WTC11 (cell line): Measurements from ENCODE around the gene TRIOBP. TPM values are rescaled to one million over a fixed set of nuclear protein-coding genes. Genes with fewer than 3 reads are reported as not detected.
A peak's percentile ranks its signal among the peaks of the same experiment; 100 is the strongest.

Experiments used
- ATAC-seq: fragments of 200-7000 bp; cut with Tn5 transposase; 2 replicates; pipeline ENCODE4 v1.10.0; 2021; ENCODE audit warnings: mild to moderate bottlenecking, moderate library complexity
- CTCF ChIA-PET: fragments of 300-600 bp; sonication (Branson Sonifier 250); formaldehyde crosslinking; loops from one replicate; lab custom pipeline; 2021; ENCODE audit warnings: antibody characterized with exemption; lab: Charles Lee
- POLR2A ChIA-PET: fragments of 350-600 bp; sonication (Branson Sonifier 250); formaldehyde crosslinking; loops from one replicate; lab custom pipeline; 2021; ENCODE audit warnings: antibody characterized with exemption; lab: Charles Lee
- DNase-seq: peaks from one replicate; pipeline ENCODE4 v3.0.0; 2021; ENCODE audit warnings: low spot score
- H3K27ac Mint-ChIP-seq: 2 replicates; pipeline ENCODE4 v1.8.0; 2021; ENCODE audit warnings: mixed read lengths
- H3K27me3 Mint-ChIP-seq: 2 replicates; pipeline ENCODE4 v1.8.0; 2021; ENCODE audit warnings: low read depth, mild to moderate bottlenecking, moderate library complexity, mixed read lengths
- H3K36me3 Mint-ChIP-seq: 2 replicates; pipeline ENCODE4 v1.8.0; 2021; ENCODE audit warnings: mixed read lengths
- H3K4me1 Mint-ChIP-seq: 2 replicates; pipeline ENCODE4 v1.8.0; 2022; ENCODE audit warnings: mixed read lengths
- H3K4me3 Mint-ChIP-seq: 2 replicates; pipeline ENCODE4 v1.8.0; 2021; ENCODE audit warnings: mild to moderate bottlenecking, moderate library complexity, mixed read lengths
- H3K9me3 Mint-ChIP-seq: 2 replicates; pipeline ENCODE4 v1.8.0; 2021; ENCODE audit warnings: mixed read lengths
- ATF2 ChIP-seq: sonication (generic); formaldehyde crosslinking; IDR thresholded peaks from 2 replicates; pipeline ENCODE4 v1.8.1; 2022; ENCODE audit warnings: low read depth, missing genetic modification reagents, borderline replicate concordance
- ATF3 ChIP-seq: sonication (generic); formaldehyde crosslinking; conservative IDR thresholded peaks from 2 replicates; pipeline ENCODE4 v1.8.1; 2022; ENCODE audit warnings: mild to moderate bottlenecking, missing genetic modification reagents
- CREB1 ChIP-seq: sonication (generic); formaldehyde crosslinking; IDR thresholded peaks from 2 replicates; pipeline ENCODE4 v1.8.0; 2023; ENCODE audit warnings: mild to moderate bottlenecking, missing genetic modification reagents
- CTCF ChIP-seq: fragments of 200-600 bp; IDR thresholded peaks from 2 replicates; pipeline ENCODE4 v1.8.0; 2022; ENCODE audit warnings: antibody characterized with exemption
- E2F4 ChIP-seq: sonication (generic); formaldehyde crosslinking; IDR thresholded peaks from 2 replicates; pipeline ENCODE4 v1.8.1; 2022; ENCODE audit warnings: low read depth, mild to moderate bottlenecking, moderate library complexity, missing genetic modification reagents, borderline replicate concordance
- EMX1 ChIP-seq: fragments of 250-450 bp; sonication (Bioruptor Pico); IDR thresholded peaks from 2 replicates; pipeline ENCODE4 v1.8.0; 2021; ENCODE audit warnings: mild to moderate bottlenecking
- GABPB1 ChIP-seq: sonication (generic); formaldehyde crosslinking; IDR thresholded peaks from 2 replicates; pipeline ENCODE4 v1.8.1; 2023; ENCODE audit warnings: mild to moderate bottlenecking, missing genetic modification reagents
- IRF1 ChIP-seq: sonication (generic); formaldehyde crosslinking; IDR thresholded peaks from 2 replicates; pipeline ENCODE4 v1.8.0; 2023; ENCODE audit warnings: missing genetic modification reagents
- MLX ChIP-seq: sonication (generic); formaldehyde crosslinking; IDR thresholded peaks from 2 replicates; pipeline ENCODE4 v1.8.1; 2023; ENCODE audit warnings: mild to moderate bottlenecking, missing genetic modification reagents, moderate library complexity
- NR1H2 ChIP-seq: sonication (generic); formaldehyde crosslinking; IDR thresholded peaks from 2 replicates; pipeline ENCODE4 v1.9.0; 2021; ENCODE audit warnings: mild to moderate bottlenecking, moderate library complexity, missing genetic modification reagents
- NR2C2 ChIP-seq: sonication (generic); formaldehyde crosslinking; IDR thresholded peaks from 2 replicates; pipeline ENCODE4 v1.8.0; 2022; ENCODE audit warnings: mild to moderate bottlenecking, missing genetic modification reagents
- NR3C1 ChIP-seq: sonication (generic); formaldehyde crosslinking; conservative IDR thresholded peaks from 2 replicates; pipeline ENCODE4 v1.8.1; 2023; ENCODE audit warnings: low read depth, mild to moderate bottlenecking, missing genetic modification reagents
- OVOL2 ChIP-seq: fragments of 250-450 bp; sonication (Bioruptor Pico); IDR thresholded peaks from 2 replicates; pipeline ENCODE4 v1.9.0; 2021; ENCODE audit warnings: mild to moderate bottlenecking, borderline replicate concordance
- PRRX2 ChIP-seq: fragments of 250-450 bp; sonication (Bioruptor Pico); IDR thresholded peaks from 2 replicates; pipeline ENCODE4 v1.8.0; 2021; ENCODE audit warnings: mild to moderate bottlenecking
- STAT6 ChIP-seq: sonication (generic); formaldehyde crosslinking; conservative IDR thresholded peaks from 2 replicates; pipeline ENCODE4 v1.8.1; 2023; ENCODE audit warnings: mild to moderate bottlenecking, low read depth, missing genetic modification reagents, moderate library complexity
- TP53 ChIP-seq: sonication (generic); formaldehyde crosslinking; IDR thresholded peaks from 2 replicates; pipeline ENCODE4 v1.8.1; 2023; ENCODE audit warnings: mild to moderate bottlenecking, missing genetic modification reagents
- USF1 ChIP-seq: sonication (generic); formaldehyde crosslinking; IDR thresholded peaks from 2 replicates; pipeline ENCODE4 v1.8.0; 2022; ENCODE audit warnings: mild to moderate bottlenecking, missing genetic modification reagents
- ZBTB21 ChIP-seq: sonication (generic); formaldehyde crosslinking; IDR thresholded peaks from 2 replicates; pipeline ENCODE4 v1.8.1; 2023; ENCODE audit warnings: mild to moderate bottlenecking, missing genetic modification reagents, borderline replicate concordance
- ZNF121 ChIP-seq: sonication (generic); formaldehyde crosslinking; IDR thresholded peaks from 2 replicates; pipeline ENCODE4 v1.8.0; 2023; ENCODE audit warnings: missing genetic modification reagents
- ZSCAN18 ChIP-seq: fragments of 250-450 bp; sonication (Bioruptor Pico); IDR thresholded peaks from 2 replicates; pipeline ENCODE4 v2.1.2; 2022; ENCODE audit warnings: mild to moderate bottlenecking, moderate library complexity
- total RNA-seq: library from RNA; stranded (reverse); gene quantifications from 3 replicates; pipeline ENCODE4 v1.2.3, GENCODE V29; 2021

TRIOBP gene
- total RNA-seq, 1 experiment from 2014 or later: 54.0 TPM

- Mint-ChIP-seq H3K27ac (no peak overlapping the region), H3K4me1 (peaks cover 9% of the 10 kb centered on the region), H3K4me3 (no peak overlapping the region), H3K36me3 (no peaks in the 10 kb centered on the region; the same call in none of the 2 replicates), H3K9me3 (no peaks in the 10 kb centered on the region), H3K27me3 (peaks cover 77% of the 10 kb centered on the region)
- no peak for DNase-seq
- no peak for TF ChIP-seq CREB1 (CRISPR knock-in tag)
- no peak for TF ChIP-seq ATF2 (CRISPR knock-in tag)
- no peak for TF ChIP-seq OVOL2 (CRISPR knock-in tag)
- TF ChIP-seq GABPB1: 0 out of 2 replicates have a peak, but pooled peaks have one; percentile 21
- no peak for TF ChIP-seq STAT6 (CRISPR knock-in tag)
- TF ChIP-seq E2F4 (CRISPR knock-in tag): no peak
- TF ChIP-seq TP53: no peak
- ATAC-seq: no peak; the same call in 1 of the 2 replicates
- CTCF ChIA-PET: interaction anchor here (1.6 kb wide), 1 partner anchor 98 kb away, joined by 8 read pairs; no protein-coding TSS in a partner anchor
- POLR2A ChIA-PET: interaction anchor here (0.9 to 1.3 kb wide), 2 partner anchors 44 to 102 kb away, joined by 3 to 6 read pairs; partner anchors contain the start of genes SH3BP1 and TRIOBP
Observed at GRCh38 chr22:37741312-37741795, 44.5 kb downstream of the TRIOBP start.

- no peak overlapping the region for H3K4me3 Mint-ChIP-seq
- ChIA-PET CTCF (no interaction called here), POLR2A (no interaction called here)
- H3K27me3 Mint-ChIP-seq: peaks cover 66% of the 10 kb centered on the region
- DNase-seq: no peak
- H3K27ac Mint-ChIP-seq: no peak overlapping the region
- no peak for ATAC-seq
- peaks cover 11% of the 10 kb centered on the region for H3K4me1 Mint-ChIP-seq
- H3K9me3 Mint-ChIP-seq: no peaks in the 10 kb centered on the region
- H3K36me3 Mint-ChIP-seq: no peaks in the 10 kb centered on the region; the same call in none of the 2 replicates
- TF ChIP-seq ZNF121 (CRISPR knock-in tag) (no peak), IRF1 (CRISPR knock-in tag) (no peak), ATF3 (CRISPR knock-in tag) (no peak), ATF2 (CRISPR knock-in tag) (no peak), GABPB1 (no peak), ZBTB21 (no peak), NR1H2 (no peak), NR2C2 (CRISPR knock-in tag) (no peak), ZSCAN18 (CRISPR knock-in tag) (no peak), USF1 (CRISPR knock-in tag) (no peak), EMX1 (CRISPR knock-in tag) (no peak), MLX (CRISPR knock-in tag) (no peak), NR3C1 (CRISPR knock-in tag) (no peak), PRRX2 (CRISPR knock-in tag) (no peak), CTCF (no peak)
Observed at GRCh38 chr22:37742376-37743171, 45.7 kb downstream of the TRIOBP start.
